GM19438 (cell line): ENCODE results near the gene TRERF1.
"Not testable (repeated sequence)": the region's sequence is repeated elsewhere in the genome, so short reads cannot be mapped to it uniquely, and the experiment has no call there.

Experiments used
- ATAC-seq: cut with Tn5 transposase; IDR thresholded peaks from one replicate; pipeline ENCODE4 v1.9.1; 2021; ENCODE audit warnings: low read depth; ENCODE audit not compliant: unreplicated experiment

The TRERF1 gene

GRCh38 chr6:42341771-42342553, 109.8 kb downstream of the TRERF1 start:
- ATAC-seq, result no peak

GRCh38 chr6:42341221-42341620, 110.5 kb downstream of the TRERF1 start:
- ATAC-seq, result no peak

GRCh38 chr6:42340511-42340910, 111.2 kb downstream of the TRERF1 start:
- ATAC-seq, result no peak

GRCh38 chr6:42339991-42340401, 111.7 kb downstream of the TRERF1 start:
- no peak for ATAC-seq

GRCh38 chr6:42338744-42339222, 112.9 kb downstream of the TRERF1 start:
- no peak for ATAC-seq

GRCh38 chr6:42337985-42338743, 113.6 kb downstream of the TRERF1 start:
- no peak for ATAC-seq

- no peak for ATAC-seq
Observed at GRCh38 chr6:42336431-42336830, 115.3 kb downstream of the TRERF1 start.

- no peak for ATAC-seq
Observed at GRCh38 chr6:42335896-42336295, 115.8 kb downstream of the TRERF1 start.

GRCh38 chr6:42334870-42335269, 116.9 kb downstream of the TRERF1 start:
- ATAC-seq, result no peak

GRCh38 chr6:42333612-42334011, 118.1 kb downstream of the TRERF1 start:
- no peak for ATAC-seq

GRCh38 chr6:42332916-42333315, 118.8 kb downstream of the TRERF1 start:
- no peak for ATAC-seq

- ATAC-seq, result no peak
Observed at GRCh38 chr6:42331019-42331418, 120.7 kb downstream of the TRERF1 start.

- ATAC-seq, result no peak
Observed at GRCh38 chr6:42326248-42326647, 125.5 kb downstream of the TRERF1 start.

GRCh38 chr6:42324656-42325324, 126.9 kb downstream of the TRERF1 start:
- ATAC-seq, result not testable (repeated sequence)

GRCh38 chr6:42322676-42323075, 129.1 kb downstream of the TRERF1 start:
- ATAC-seq, result no peak

- ATAC-seq, result no peak
Observed at GRCh38 chr6:42321976-42322375, 129.8 kb downstream of the TRERF1 start.

- ATAC-seq, result no peak
Observed at GRCh38 chr6:42320762-42321161, 131.0 kb downstream of the TRERF1 start.

- ATAC-seq, result no peak
Observed at GRCh38 chr6:42318480-42318879, 133.2 kb downstream of the TRERF1 start.

GRCh38 chr6:42316981-42317380, 134.7 kb downstream of the TRERF1 start:
- no peak for ATAC-seq

GRCh38 chr6:42315991-42316970, 135.4 kb downstream of the TRERF1 start:
- ATAC-seq, result no peak
